HG03442 (cell line): ENCODE data around the gene STOML1.

Experiments used
- ATAC-seq: cut with Tn5 transposase; IDR thresholded peaks from one replicate; pipeline ENCODE4 v1.9.1; 2021; ENCODE audit warnings: mild to moderate bottlenecking, moderate library complexity; ENCODE audit not compliant: unreplicated experiment

STOML1 gene

GRCh38 chr15:73935547-73935946, 56.5 kb downstream of the STOML1 start:
- no peak for ATAC-seq

- no peak for ATAC-seq
Observed at GRCh38 chr15:73934281-73934680, 57.8 kb downstream of the STOML1 start.

- no peak for ATAC-seq
Observed at GRCh38 chr15:73932381-73933191, 59.5 kb downstream of the STOML1 start.

- no peak for ATAC-seq
Observed at GRCh38 chr15:73931441-73931840, 60.7 kb downstream of the STOML1 start.

- no peak for ATAC-seq
Observed at GRCh38 chr15:73930790-73931281, 61.3 kb downstream of the STOML1 start.

GRCh38 chr15:73930371-73930770, 61.7 kb downstream of the STOML1 start:
- no peak for ATAC-seq

- no peak for ATAC-seq
Observed at GRCh38 chr15:73928971-73929627, 63.0 kb downstream of the STOML1 start.
